Osteocyte (in vitro differentiated cells): ENCODE measurements around the gene BICD1. TPM values are rescaled to one million over a fixed set of nuclear protein-coding genes. Genes with fewer than 3 reads are reported as not detected.

Experiments
- DNase-seq: peaks from one replicate; pipeline ENCODE4 v3.0.0; 2021; ENCODE audit warnings: mixed read lengths; ENCODE audit not compliant: unreplicated experiment; ENCODE audit errors: extremely low spot score
- H3K27ac Mint-ChIP-seq: one replicate; pipeline ENCODE4 v1.8.0; 2021; ENCODE audit warnings: mild to moderate bottlenecking, mixed read lengths; ENCODE audit not compliant: unreplicated experiment
- H3K27me3 Mint-ChIP-seq: one replicate; pipeline ENCODE4 v1.8.0; 2021; ENCODE audit warnings: mixed read lengths; ENCODE audit not compliant: unreplicated experiment
- H3K36me3 Mint-ChIP-seq: one replicate; pipeline ENCODE4 v1.8.0; 2021; ENCODE audit warnings: mixed read lengths; ENCODE audit not compliant: unreplicated experiment
- H3K4me1 Mint-ChIP-seq: one replicate; pipeline ENCODE4 v1.8.0; 2021; ENCODE audit warnings: mixed read lengths; ENCODE audit not compliant: unreplicated experiment
- H3K4me3 Mint-ChIP-seq: one replicate; pipeline ENCODE4 v1.8.0; 2021; ENCODE audit warnings: mild to moderate bottlenecking, moderate library complexity, mixed read lengths; ENCODE audit not compliant: unreplicated experiment
- H3K9me3 Mint-ChIP-seq: one replicate; pipeline ENCODE4 v1.8.0; 2021; ENCODE audit warnings: mixed read lengths; ENCODE audit not compliant: unreplicated experiment
- CTCF ChIP-seq: fragments of 200-600 bp; sonication (generic); IDR thresholded peaks from 2 replicates; pipeline ENCODE4 v1.5.0; 2021; ENCODE audit warnings: antibody characterized with exemption, mild to moderate bottlenecking, moderate library complexity
- total RNA-seq: library from RNA; stranded (reverse); gene quantifications from 2 replicates; pipeline ENCODE4 v1.2.1, GENCODE V29; 2021

BICD1 gene
- total RNA-seq, 1 donor from 2014 or later = 47.6 TPM

DNA sequence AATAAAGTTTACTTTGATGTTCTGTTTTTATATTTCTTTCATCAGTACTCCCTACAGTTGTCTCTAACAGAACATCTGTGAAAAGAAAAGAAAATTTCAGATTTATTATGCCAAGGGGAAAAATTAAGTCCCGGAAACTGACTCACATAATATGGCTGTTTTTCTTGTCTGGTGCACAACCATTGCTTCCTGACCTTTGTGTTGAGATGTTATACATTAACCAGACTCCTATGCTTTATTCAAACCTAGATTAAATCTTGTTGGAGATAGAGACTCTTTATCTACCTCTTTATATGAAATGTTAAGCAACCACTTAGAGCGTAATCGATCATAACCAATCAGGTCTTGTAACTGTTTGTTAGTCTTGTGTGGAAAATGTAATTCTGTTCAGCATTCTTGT lies 37.6 kb upstream of the BICD1 start:
- no peak for TF ChIP-seq CTCF
- Mint-ChIP-seq H3K4me1 (peaks cover 20% of the 10 kb centered on the region), H3K9me3 (peaks cover 8% of the 10 kb centered on the region), H3K36me3 (no peaks in the 10 kb centered on the region), H3K27me3 (no peaks in the 10 kb centered on the region), H3K4me3 (no peak overlapping the region), H3K27ac (peak overlapping the region; percentile 36)
- no peak for DNase-seq

GRCh38 chr12:32069731-32070130 lies 36.9 kb upstream of the BICD1 start:
- no peak overlapping the region for H3K4me3 Mint-ChIP-seq
- peak overlapping the region; percentile 35 for H3K27ac Mint-ChIP-seq
- no peak for DNase-seq
- H3K27me3 Mint-ChIP-seq = no peaks in the 10 kb centered on the region
- H3K9me3 Mint-ChIP-seq = peaks cover 11% of the 10 kb centered on the region
- H3K36me3 Mint-ChIP-seq = no peaks in the 10 kb centered on the region
- H3K4me1 Mint-ChIP-seq = peaks cover 20% of the 10 kb centered on the region
- TF ChIP-seq CTCF = no peak

DNA sequence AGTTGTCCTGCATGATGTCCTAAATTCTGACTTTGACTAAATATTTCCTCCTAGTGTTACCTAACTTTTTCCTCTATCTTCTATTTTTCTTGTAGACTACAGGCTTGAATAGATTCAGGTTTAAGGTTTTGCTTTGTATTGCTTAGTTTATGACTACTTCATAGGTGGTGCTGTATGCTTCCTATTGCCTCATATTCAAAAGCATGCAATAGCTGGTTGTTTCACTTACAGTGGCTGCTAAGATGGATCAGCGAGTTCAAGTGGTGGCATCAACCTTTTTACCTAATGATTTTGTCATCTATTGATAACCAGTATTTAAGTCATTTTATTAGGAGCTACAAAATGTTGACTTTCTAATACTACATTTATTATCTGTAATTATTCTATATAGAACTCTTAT lies 36.3 kb upstream of the BICD1 start:
- no peak for TF ChIP-seq CTCF
- H3K36me3 Mint-ChIP-seq = no peaks in the 10 kb centered on the region
- peaks cover 11% of the 10 kb centered on the region for H3K9me3 Mint-ChIP-seq
- H3K27me3 Mint-ChIP-seq = no peaks in the 10 kb centered on the region
- peaks cover 20% of the 10 kb centered on the region for H3K4me1 Mint-ChIP-seq
- no peak for DNase-seq
- H3K4me3 Mint-ChIP-seq = no peak overlapping the region
- H3K27ac Mint-ChIP-seq = no peak overlapping the region

GRCh38 chr12:32072102-32072501 lies 34.5 kb upstream of the BICD1 start:
- DNase-seq = no peak
- Mint-ChIP-seq H3K9me3 (peaks cover 11% of the 10 kb centered on the region), H3K4me3 (no peak overlapping the region), H3K27ac (no peak overlapping the region), H3K4me1 (peaks cover 31% of the 10 kb centered on the region), H3K36me3 (no peaks in the 10 kb centered on the region), H3K27me3 (no peaks in the 10 kb centered on the region)
- TF ChIP-seq CTCF = no peak

GRCh38 chr12:32074432-32074831 lies 32.2 kb upstream of the BICD1 start:
- no peak for DNase-seq
- TF ChIP-seq CTCF = no peak
- Mint-ChIP-seq H3K4me3 (no peak overlapping the region), H3K36me3 (no peaks in the 10 kb centered on the region), H3K9me3 (peaks cover 11% of the 10 kb centered on the region), H3K27me3 (no peaks in the 10 kb centered on the region), H3K4me1 (peaks cover 28% of the 10 kb centered on the region), H3K27ac (no peak overlapping the region)
